Transverse colon (tissue), 4 donors: ENCODE measurements around the gene OR52W1.

ENCODE experiments used
- EP300 ChIP-seq: sonication (generic); formaldehyde crosslinking; IDR thresholded peaks from one replicate; pipeline ENCODE4 v1.6.1; 2017; ENCODE audit warnings: antibody characterized with exemption, low read depth
- POLR2A ChIP-seq: fragments of 450-650 bp; IDR thresholded peaks from one replicate; pipeline ENCODE4 v1.6.1; 2016; ENCODE audit warnings: antibody characterized with exemption, mild to moderate bottlenecking, moderate library complexity
- POLR2AphosphoS5 ChIP-seq, 3 donors: sonication (generic); formaldehyde crosslinking; IDR thresholded peaks; one replicate each; pipeline ENCODE4 v1.6.1; 2016; ENCODE audit warnings: antibody characterized with exemption in 3 of 3
- TF ChIP-seq, protein P1 (sequence below), 5 experiments: fragments of 200-600 bp in 3 of 5; fragments of 450-650 bp in 2 of 5; sonication (generic) in 3 of 5; IDR thresholded peaks; 1 replicate in 2 of 5; 2 replicates in 3 of 5; pipeline ENCODE4 v1.5.1; 2016 to 2017; ENCODE audit warnings: antibody characterized with exemption in 5 of 5, inconsistent platforms in 3 of 5, mild to moderate bottlenecking in 2 of 5, moderate library complexity in 1 of 5

DNA sequence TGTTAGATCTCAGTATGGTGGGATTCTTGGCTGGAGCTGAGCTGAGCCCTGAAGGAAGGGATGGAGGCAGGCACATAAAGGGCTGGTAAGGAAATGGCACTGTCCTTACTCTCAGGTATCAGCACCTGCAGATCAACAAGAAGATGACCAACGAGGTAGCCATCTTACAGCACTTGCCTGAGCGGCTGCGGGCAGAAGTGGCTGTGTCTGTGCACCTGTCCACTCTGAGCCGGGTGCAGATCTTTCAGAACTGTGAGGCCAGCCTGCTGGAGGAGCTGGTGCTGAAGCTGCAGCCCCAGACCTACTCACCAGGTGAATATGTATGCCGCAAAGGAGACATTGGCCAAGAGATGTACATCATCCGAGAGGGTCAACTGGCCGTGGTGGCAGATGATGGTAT is 42.3 kb downstream of the OR52W1 start:
- TF ChIP-seq POLR2A (no peak), POLR2AphosphoS5 (IDR thresholded peaks at IDR 0.05) (no peak), EP300 (no peak)
- TF ChIP-seq, protein P1, sequence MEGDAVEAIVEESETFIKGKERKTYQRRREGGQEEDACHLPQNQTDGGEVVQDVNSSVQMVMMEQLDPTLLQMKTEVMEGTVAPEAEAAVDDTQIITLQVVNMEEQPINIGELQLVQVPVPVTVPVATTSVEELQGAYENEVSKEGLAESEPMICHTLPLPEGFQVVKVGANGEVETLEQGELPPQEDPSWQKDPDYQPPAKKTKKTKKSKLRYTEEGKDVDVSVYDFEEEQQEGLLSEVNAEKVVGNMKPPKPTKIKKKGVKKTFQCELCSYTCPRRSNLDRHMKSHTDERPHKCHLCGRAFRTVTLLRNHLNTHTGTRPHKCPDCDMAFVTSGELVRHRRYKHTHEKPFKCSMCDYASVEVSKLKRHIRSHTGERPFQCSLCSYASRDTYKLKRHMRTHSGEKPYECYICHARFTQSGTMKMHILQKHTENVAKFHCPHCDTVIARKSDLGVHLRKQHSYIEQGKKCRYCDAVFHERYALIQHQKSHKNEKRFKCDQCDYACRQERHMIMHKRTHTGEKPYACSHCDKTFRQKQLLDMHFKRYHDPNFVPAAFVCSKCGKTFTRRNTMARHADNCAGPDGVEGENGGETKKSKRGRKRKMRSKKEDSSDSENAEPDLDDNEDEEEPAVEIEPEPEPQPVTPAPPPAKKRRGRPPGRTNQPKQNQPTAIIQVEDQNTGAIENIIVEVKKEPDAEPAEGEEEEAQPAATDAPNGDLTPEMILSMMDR (IDR thresholded peaks at IDR 0.05), result no peak
